GM21529 (cell line): Measurements from ENCODE around the gene CLCF1.
"Not testable (repeated sequence)": the region's sequence is repeated elsewhere in the genome, so short reads cannot be mapped to it uniquely, and the experiment has no call there.

Source experiments
- ATAC-seq: cut with Tn5 transposase; IDR thresholded peaks from one replicate; pipeline ENCODE4 v1.9.1; 2021; ENCODE audit not compliant: unreplicated experiment

Gene CLCF1

GRCh38 chr11:67345247-67345919, 28.0 kb downstream of the CLCF1 start:
- ATAC-seq = no peak

- no peak for ATAC-seq
Observed at GRCh38 chr11:67344264-67344663, 29.1 kb downstream of the CLCF1 start.

- no peak for ATAC-seq
Observed at GRCh38 chr11:67337257-67337656, 36.1 kb downstream of the CLCF1 start.

GRCh38 chr11:67332081-67332691, 41.2 kb downstream of the CLCF1 start:
- no peak for ATAC-seq

- no peak for ATAC-seq
Observed at GRCh38 chr11:67323526-67323925, 49.9 kb downstream of the CLCF1 start.

GRCh38 chr11:67322049-67322448, 51.3 kb downstream of the CLCF1 start:
- ATAC-seq = no peak

GRCh38 chr11:67321313-67321871, 52.0 kb downstream of the CLCF1 start:
- ATAC-seq = no peak

GRCh38 chr11:67320691-67321090, 52.7 kb downstream of the CLCF1 start:
- no peak for ATAC-seq

- no peak for ATAC-seq
Observed at GRCh38 chr11:67320011-67320410, 53.4 kb downstream of the CLCF1 start.

- ATAC-seq = not testable (repeated sequence)
Observed at GRCh38 chr11:67318876-67319275, 54.5 kb downstream of the CLCF1 start.

GRCh38 chr11:67317888-67318555, 55.4 kb downstream of the CLCF1 start:
- ATAC-seq = peak; percentile 15

- peak; percentile 78 for ATAC-seq
Observed at GRCh38 chr11:67317205-67317887, 56.1 kb downstream of the CLCF1 start.

GRCh38 chr11:67316882-67317204, 56.6 kb downstream of the CLCF1 start:
- ATAC-seq = no peak

GRCh38 chr11:67315325-67315909, 58.0 kb downstream of the CLCF1 start:
- ATAC-seq = no peak

- ATAC-seq = no peak
Observed at GRCh38 chr11:67314218-67314617, 59.2 kb downstream of the CLCF1 start.
